GM19025 (cell line): ENCODE results near the gene LRRC4C.

Experiments used
- ATAC-seq: cut with Tn5 transposase; IDR thresholded peaks from one replicate; pipeline ENCODE4 v1.9.1; 2021; ENCODE audit warnings: mild to moderate bottlenecking, low read depth, moderate library complexity; ENCODE audit not compliant: unreplicated experiment

LRRC4C gene

DNA sequence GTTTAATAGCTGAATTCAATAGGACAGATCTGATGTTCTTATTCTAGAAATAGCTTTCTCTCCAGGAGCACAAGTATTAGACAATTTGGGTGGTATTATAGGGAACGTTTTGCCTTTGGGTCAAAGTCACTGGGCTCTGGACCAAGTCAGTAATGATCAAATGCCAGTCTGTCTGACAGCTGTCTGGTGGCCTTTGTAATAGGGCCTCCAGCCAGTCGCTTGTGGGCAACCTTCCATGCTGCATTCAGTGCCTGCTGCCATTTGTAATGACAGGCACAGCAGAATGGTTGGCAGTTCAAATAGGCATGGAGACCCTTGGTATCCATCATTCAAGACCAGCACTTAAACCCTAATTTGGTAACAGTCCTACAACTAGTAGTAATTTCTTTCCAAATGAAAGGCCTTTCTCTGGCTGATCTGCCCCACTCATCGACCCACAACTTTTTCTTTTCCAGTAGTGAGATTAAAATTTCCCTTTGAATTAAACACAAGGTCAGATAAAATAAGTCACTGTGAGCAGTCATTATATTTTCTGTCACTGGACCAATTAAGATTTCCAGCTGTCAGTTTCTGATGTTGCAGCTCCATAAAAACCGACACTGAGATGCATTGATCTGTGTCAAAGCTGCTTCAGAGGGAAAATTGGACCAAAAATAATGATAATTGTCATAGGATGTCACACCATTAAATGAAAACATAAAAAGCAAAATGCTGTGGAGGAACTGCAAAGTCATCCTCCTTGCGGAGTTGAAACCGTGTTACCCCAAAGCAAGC lies 1038.1 kb downstream of the LRRC4C start:
- no peak for ATAC-seq

DNA sequence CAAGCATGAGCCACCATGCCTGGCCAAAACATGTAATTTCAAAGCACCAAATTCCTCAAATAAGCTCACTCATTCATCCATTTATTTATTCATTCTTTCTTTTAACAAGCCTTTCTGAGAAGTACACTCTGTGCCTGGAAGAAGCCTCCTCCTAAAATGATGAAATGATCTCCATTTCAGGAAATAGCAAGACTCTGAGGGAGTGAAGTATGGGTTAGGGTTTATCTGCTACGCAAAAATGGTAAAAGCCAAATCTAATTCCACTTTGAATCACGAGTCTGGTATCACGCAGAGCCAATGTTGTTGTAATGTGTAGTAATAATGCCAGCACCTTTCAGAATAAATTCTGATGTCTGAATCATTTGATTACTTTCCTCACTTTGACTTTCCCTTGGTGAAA lies 1041.8 kb downstream of the LRRC4C start:
- no peak for ATAC-seq

DNA sequence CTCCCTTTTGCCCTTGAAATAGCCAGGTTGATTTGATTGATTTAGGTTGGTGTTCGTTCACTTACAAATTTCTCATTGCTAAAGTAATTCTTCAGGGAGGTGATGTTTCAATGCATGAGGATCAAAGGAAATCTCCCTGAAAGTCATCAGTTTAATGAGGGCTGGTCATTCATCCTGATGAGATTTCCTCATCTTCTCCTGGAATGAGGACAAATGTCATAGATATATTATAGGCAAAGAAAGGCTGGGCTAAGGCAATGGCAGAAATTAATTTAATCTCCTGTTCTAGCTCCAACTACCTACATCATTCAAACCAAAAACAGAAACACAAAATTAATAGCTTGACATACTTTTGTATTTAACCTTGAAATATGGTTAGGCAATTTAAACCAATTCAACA lies 1052.1 kb downstream of the LRRC4C start:
- no peak for ATAC-seq

DNA sequence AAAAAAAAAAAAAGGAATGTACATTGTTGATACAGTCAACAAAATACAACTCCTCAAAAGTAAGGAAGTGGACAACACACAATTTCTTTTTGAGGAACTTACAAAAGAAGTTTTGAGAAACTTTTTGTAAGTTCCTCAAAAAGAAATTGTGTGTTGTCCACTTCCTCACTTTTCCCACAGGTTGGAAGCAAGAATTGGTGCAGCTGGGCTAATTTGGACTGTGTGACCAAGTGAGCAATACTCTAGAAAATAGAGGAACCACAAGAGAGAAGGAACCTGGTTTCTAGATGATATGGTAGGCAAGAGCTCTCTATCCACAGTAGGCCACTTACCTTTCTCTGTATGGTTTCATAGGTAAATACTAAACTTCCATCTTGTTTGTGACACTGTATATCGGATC lies 1053.8 kb downstream of the LRRC4C start:
- ATAC-seq, result no peak

DNA sequence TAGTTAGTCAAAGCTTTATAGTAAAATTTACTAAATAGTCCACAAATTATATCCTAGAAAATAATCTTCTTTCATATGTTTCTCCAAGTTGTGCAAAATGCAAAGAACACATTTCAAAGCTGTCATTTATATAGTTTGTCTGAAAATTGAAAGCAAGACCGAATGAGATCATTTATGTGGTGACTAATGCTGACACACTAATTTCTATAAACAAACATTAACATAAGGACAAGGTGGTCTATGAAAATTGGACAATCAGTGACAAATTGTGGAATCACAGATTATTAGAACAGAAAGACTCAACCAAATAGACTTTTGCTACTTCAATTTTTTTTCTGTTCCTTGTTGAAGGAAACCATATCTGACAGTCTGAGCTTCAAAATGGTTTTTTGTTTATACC lies 1056.1 kb downstream of the LRRC4C start:
- no peak for ATAC-seq

DNA sequence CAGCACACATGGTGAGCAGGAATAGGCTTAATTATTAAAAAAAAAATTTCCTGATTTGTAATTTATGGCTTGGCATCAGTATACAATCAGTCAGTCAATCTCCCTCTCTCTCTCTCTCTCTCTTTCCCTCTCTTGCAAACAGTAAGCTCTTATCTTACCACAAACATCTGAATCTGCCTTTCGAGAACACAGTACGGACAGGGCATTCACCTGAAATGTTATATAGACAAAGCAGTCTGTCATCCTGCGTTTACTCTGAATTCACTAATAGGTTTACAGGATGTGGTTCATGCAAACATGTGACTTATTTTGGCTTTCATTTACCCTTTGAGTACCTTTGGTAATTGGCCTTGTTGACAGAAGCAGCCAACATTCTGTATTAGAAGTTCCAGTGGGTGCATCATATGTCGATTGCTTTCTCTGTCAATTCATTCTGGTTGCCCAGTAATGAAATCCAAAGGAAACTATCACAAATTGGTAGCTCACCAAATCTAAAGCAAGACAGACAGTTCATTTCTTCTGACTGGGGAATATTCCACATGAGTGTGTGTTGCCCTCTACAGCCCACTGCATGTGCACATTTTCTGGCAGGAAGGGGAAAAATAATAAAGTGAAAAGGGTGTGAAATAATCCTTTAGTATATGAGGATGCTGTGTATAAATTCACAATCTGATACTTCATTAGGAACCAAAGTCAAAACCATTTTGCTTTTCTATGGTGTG lies 1058.2 kb downstream of the LRRC4C start:
- ATAC-seq, result no peak

DNA sequence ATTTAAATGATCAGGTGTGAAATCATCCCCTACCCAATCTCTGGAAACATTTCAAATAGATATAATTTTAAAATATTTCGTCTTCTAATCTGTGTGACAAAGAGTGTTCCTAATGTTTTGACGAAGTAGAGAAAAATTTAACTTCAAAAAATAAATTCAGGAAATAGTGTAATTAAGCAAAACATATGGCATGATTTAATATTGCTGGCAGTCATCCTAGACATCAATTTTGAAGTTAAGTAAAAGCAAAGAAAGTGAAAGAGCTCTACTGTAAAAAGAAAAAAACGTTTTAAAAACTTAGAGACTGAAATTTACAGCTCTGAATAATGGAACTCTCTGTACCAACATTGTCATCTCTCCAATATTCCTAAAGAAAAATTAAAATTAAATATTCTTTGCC lies 1062.3 kb downstream of the LRRC4C start:
- ATAC-seq, result no peak

DNA sequence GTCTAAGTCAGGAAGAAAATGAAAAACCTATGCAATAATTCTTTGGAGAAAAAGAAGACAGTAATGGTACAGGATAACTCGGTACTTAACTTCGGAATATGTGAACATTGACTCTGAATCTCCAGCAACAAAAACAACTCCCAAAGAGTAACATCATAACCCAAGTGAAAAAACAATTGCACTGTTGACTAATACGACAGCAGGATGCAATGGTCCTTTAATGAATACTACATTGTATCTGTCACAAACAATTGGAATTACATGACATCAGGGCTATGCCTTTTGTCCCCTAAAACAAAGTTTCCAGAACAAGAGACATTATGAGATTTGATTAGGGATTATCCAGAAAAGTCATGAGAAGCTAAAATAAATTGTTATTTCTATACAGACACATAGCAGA lies 1065.9 kb downstream of the LRRC4C start:
- ATAC-seq, result no peak

DNA sequence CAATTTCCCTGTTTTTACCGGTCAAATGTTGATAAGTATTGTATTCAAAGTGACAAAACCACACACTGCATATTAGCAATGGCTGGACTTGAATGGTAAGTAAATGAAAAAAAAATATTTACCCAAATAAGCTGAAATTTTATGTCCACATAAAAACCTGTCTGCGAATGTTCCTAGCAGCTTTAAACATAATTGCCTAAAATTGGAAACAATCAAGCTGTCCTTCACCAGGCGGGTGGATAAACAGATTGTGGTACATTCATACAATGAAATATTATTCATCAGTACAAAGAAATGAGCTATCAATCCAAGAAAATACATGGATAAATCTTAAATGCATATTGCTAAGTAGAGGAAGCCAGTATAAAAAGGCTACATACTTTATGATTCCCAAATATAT lies 1067.8 kb downstream of the LRRC4C start:
- no peak for ATAC-seq

DNA sequence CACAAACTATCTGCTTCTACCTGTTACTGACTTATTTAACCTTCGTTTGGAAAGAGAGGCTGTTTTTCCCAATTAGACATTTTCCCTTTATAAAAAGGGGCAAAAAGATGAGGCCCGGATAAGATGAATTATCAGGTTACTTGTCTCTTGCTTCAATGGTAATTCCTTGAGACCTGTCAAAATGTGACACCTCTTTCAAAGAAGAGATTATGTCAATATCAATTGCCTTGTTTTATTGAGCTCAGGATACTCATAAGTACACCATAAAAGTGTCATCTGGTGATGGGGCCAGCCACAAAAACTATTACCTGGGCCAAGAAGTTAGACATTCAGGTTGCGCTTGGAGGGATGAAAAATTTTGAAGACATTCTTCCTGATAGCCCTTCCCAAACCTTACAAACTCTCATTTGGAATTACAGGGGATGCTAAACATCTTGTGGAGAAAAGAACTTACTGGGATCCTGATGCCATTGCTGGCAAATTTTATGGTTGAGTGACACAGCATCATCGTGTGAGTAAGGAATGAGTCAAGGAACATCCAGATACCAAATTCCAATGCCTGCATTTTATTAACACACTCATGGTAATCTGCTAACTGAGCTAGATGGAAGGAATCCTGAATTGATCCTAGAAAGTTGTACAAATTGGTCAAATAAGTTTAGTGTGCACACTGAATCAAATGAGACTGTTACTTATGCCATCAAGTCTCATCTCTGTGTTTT lies 1071.2 kb downstream of the LRRC4C start:
- ATAC-seq, result no peak

DNA sequence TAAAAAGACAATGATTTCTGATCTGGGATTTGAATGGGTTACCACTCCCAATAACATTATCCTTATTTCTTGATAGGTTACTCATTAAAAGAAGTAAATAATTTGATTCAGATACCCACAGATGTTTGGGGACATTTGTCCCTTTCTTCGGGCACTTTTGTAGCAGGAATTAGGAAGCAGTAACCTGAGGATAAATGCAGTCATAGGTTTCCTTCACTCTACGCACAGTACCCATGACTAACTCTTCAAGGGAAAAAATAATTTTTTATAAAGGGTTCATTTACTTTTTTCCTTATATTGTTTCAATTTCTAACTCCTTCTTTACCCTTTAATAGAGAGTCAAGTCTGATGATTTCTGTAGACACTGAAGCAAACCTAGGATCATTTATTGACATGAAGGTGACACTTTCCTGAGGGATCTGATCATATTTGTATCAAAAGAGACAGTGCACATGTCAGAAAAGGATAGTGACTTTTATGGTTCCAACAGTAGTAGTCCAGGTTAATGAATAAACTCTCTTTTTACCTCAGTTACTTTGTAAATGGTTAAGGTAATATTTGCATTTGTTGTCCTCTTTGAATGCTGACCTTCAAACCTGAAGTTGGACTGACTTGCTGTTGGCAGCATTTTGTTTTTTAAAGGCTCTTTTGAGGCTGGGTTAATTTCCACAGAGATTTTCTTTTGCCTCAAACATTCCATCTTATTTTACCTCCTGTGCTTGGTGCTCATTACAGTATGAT lies 1072.0 kb downstream of the LRRC4C start:
- no peak for ATAC-seq

DNA sequence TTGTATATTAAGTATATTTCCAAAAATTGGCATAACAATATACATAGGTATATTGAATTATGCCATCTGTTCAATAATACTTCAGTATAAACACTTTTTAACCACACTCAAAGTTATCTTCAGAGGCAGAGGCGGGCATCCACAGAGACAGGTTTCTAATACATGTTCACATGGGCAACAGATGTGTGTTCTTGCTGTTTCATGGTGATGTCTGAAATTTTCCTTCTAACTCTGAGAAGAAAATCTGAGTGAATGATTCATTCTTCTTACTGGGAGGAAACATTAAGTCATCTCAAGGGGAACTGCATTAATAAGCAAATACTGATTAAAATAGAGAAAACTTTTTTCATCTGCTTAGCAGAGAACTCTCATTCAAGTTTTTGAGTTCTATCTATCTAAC lies 1074.5 kb downstream of the LRRC4C start:
- no peak for ATAC-seq

DNA sequence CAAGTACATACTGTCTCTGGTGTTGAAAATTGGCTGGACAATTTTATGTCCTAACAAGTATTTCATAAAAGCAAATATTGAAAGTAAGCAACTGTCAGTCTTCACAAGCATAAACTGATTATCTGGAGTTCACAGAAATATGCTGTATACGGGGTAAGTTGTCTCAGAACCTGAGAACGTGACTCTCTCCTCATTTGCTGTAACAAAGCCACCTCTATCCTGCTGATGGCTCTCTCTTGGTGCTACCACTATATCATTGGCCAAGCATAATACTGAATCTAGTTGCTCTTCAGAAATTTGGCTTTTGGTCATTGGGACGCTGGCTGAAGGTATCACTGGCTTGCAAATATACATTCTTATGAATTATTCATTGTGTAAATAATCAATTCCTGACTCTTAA lies 1078.0 kb downstream of the LRRC4C start:
- no peak for ATAC-seq

DNA sequence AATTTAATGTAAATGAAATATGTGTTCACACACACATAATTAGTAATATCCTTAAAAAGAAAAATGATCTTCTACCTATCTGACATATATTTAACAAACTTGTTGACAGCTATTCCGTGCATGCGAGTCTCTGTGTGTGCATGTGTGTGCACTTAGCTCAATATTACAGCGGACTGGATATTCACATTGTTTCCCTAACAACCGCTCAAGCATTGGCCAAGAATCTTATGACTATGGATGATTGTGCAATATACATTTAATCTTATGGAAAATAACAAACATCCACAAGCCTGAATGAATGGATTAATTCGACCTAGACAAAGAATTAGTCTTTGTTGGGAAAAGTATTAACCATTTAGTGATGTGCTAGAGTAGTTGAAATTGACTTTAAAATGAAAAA lies 1078.6 kb downstream of the LRRC4C start:
- ATAC-seq, result no peak

DNA sequence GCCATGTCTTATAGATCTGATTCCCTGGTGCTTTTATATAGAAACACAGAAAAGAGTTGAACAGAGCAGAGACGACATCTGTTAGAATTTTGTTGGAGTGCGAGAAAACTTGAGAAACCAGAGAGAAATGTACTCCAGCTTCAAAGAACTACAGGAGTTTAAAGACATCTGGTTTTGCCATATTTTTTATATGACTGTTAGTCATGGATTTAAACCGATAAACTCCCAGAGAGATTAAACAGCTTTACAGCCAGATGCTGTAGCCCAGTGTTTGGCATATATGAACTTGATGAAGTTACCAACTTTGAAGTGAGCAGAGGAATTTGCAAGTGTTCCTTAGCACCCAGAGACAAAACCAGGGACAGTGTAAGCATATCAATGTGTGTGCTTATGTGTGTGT lies 1083.1 kb downstream of the LRRC4C start:
- no peak for ATAC-seq

DNA sequence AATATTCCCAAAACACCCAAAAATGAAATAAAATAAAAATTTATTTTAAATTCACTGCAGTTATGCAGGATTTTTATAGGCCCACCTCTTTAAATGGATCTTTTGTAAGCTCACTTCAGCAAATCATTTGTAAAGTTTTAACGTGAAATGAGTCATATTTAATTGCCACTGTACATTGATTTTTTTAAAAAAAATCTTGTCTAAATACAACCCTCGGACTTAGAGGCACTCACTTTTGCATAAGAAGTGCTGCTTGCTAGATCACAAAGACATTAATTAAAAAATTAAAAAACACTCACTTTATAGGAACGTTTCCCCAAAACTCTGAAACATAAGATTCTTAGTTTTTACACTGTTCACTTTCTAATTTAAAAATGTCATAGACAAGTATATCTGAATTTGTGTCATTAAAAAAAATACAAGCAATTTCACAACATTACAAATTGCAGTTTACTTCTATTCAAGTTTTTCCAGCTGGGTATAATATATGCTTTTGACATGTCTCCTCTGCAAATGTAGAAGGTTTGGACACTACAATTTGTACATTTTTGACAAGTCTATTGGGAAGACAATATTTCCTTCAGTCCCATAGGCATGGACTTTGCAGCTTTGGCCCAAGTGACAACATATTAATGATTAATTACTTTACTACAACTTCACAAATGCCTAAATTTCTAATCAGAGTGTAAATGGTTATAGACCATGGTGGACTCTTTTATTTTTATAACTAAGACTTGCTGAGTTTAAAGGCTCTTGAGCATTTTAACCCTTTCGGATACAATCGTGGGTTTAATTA lies 1088.4 kb downstream of the LRRC4C start:
- no peak for ATAC-seq

DNA sequence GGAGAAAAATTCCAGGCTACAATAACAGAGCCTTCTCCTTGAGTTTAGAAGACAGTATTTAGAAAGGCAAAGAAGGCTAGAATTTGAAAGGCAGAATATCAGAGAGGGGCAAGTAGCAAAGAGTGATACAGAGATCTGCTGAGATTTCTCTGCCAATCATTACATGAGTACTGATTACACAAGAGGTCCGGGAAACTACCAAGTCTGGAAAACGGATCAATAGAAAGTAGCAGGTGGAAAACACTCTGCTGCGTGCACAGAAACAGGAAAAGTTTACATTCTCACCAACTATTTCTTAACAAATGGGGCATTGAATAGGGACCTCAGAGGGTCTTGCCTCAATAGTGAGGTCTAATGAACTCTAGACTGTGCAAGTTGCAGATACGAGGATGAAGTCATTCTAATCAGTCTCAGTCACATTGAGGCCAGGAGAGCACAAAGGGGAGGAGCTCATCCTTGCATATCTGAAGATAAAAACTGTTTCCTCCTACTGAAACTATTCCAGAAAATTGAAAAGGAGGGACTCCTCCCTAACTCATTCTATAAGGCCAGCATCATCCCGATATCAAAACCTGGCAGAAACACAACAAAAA lies 1099.2 kb downstream of the LRRC4C start:
- ATAC-seq, result no peak

DNA sequence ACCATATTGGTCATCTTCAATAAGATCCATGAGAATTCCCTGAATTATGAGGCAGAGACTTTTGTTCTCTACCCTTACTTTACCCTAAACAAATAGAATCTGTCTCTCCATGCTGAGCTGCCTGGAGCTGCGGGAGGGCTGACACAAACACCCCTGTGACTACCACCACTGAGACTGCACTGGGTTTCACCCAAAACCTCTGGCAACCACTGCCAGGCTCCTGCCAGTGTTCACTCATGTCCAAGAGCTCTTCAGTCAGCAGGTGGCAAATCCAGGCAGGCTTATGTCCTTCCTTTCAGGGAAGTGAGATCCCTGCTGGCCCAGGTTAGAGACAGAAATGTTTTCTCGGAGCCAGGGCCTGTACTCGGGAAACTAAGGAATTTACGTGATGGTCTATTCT lies 1105.3 kb downstream of the LRRC4C start:
- no peak for ATAC-seq

DNA sequence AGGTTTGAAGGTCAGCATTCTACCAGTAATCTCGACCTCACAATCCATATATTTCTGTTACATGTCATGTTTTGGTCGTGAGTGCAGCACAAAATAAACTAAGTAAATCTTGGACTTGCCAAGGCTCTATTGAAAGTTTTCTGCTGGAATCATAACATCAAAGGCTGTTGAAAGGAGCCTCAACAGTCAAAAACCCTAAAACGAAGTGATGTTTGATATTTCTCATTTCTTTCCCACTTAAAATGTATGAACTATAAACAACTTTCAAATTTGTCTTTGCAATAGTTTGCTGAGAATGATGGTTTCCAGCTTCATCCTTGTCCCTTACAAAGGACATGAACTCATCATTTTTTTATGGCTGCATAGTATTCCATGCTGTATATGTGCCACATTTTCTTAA lies 1118.5 kb downstream of the LRRC4C start:
- ATAC-seq, result no peak

DNA sequence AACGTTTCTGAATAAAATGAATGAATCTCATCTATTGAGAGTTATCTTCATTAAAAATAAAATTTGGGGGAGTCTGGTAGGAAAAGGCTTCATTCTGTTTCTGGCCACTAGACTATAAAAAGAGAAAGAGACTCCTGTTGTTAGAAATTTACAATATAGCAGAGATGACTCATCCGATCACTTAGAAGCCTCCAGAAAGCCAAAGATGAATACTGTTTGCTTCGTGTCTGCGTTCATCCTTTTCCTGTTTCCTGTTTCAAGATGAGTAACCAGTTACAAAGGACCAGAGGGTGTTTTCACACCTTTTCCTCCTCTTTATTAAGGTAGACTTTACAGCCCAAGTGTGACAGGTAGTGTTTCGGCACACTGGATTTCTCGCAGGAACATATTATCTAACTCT lies 1120.7 kb downstream of the LRRC4C start:
- no peak for ATAC-seq
